Parathyroid adenoma (tissue), 2 donors: ENCODE results near the gene SRGAP1.

Experiments
- H2AFZ ChIP-seq: fragments of 300-600 bp; sonication (generic); one replicate; pipeline ENCODE4 v1.7.0; 2017; ENCODE audit warnings: antibody characterized with exemption, mild to moderate bottlenecking
- H3K27ac ChIP-seq: fragments of 300-600 bp; sonication (generic); one replicate; pipeline ENCODE4 v1.7.0; 2017
- H3K27me3 ChIP-seq: fragments of 300-600 bp; sonication (generic); one replicate; pipeline ENCODE4 v1.7.0; 2017; ENCODE audit warnings: low read length; ENCODE audit not compliant: control insufficient read depth, insufficient read depth
- H3K36me3 ChIP-seq: fragments of 300-600 bp; sonication (generic); one replicate; pipeline ENCODE4 v1.7.0; 2017; ENCODE audit warnings: low read length; ENCODE audit not compliant: control insufficient read depth, insufficient read depth
- H3K4me1 ChIP-seq: fragments of 300-600 bp; sonication (generic); one replicate; pipeline ENCODE4 v1.7.0; 2017; ENCODE audit warnings: control low read depth
- H3K4me2 ChIP-seq: fragments of 300-600 bp; sonication (generic); one replicate; pipeline ENCODE4 v1.7.0; 2017; ENCODE audit warnings: low read length
- H3K4me3 ChIP-seq: fragments of 300-600 bp; sonication (generic); one replicate; pipeline ENCODE4 v1.7.0; 2017; ENCODE audit warnings: low read depth, low read length
- H3K79me2 ChIP-seq: fragments of 300-600 bp; sonication (generic); one replicate; pipeline ENCODE4 v1.7.0; 2017; ENCODE audit warnings: control low read depth
- H3K9ac ChIP-seq: fragments of 300-600 bp; sonication (generic); one replicate; pipeline ENCODE4 v1.7.0; 2017; ENCODE audit warnings: mild to moderate bottlenecking
- H3K9me3 ChIP-seq: fragments of 300-600 bp; sonication (generic); one replicate; pipeline ENCODE4 v1.7.0; 2017; ENCODE audit warnings: low read length; ENCODE audit not compliant: control insufficient read depth
- TF ChIP-seq, protein P1 (sequence below): fragments of 300-600 bp; sonication (generic); IDR thresholded peaks from one replicate; pipeline ENCODE4 v1.7.0; 2017; ENCODE audit warnings: antibody characterized with exemption, mild to moderate bottlenecking
- donor health status: primary hyperparathyroidism.

The SRGAP1 gene

DNA sequence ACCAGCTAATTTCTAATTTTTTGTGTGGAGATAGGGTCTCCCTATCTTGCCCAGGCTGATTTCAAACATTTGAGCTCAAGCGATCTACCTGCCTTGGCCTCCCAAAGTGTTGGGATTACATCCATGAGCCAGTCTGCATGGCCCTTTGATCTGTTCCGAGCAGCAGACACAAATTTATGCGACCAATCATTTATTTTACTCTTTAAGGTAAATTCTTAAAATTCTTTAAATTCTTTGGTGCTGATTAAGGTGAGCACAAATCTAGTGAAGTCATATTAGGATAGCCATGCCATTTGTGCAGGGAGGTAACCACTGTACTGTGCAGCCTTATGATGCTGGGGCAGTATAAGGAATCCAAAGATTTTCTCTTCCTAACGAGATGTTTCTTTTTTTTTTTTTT is 135.7 kb downstream of the SRGAP1 start:
- TF ChIP-seq, protein P1, sequence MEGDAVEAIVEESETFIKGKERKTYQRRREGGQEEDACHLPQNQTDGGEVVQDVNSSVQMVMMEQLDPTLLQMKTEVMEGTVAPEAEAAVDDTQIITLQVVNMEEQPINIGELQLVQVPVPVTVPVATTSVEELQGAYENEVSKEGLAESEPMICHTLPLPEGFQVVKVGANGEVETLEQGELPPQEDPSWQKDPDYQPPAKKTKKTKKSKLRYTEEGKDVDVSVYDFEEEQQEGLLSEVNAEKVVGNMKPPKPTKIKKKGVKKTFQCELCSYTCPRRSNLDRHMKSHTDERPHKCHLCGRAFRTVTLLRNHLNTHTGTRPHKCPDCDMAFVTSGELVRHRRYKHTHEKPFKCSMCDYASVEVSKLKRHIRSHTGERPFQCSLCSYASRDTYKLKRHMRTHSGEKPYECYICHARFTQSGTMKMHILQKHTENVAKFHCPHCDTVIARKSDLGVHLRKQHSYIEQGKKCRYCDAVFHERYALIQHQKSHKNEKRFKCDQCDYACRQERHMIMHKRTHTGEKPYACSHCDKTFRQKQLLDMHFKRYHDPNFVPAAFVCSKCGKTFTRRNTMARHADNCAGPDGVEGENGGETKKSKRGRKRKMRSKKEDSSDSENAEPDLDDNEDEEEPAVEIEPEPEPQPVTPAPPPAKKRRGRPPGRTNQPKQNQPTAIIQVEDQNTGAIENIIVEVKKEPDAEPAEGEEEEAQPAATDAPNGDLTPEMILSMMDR: no peak
- H3K27me3 ChIP-seq: no peaks in the 10 kb centered on the region
- no peak overlapping the region for H3K9ac ChIP-seq
- no peaks in the 10 kb centered on the region for H3K9me3 ChIP-seq
- H3K4me1 ChIP-seq: no peaks in the 10 kb centered on the region
- H3K4me2 ChIP-seq: no peak overlapping the region
- H3K79me2 ChIP-seq: peaks cover 37% of the 10 kb centered on the region
- H2AFZ ChIP-seq: no peak overlapping the region
- no peak overlapping the region for H3K27ac ChIP-seq
- H3K36me3 ChIP-seq: no peaks in the 10 kb centered on the region
- no peak overlapping the region for H3K4me3 ChIP-seq

DNA sequence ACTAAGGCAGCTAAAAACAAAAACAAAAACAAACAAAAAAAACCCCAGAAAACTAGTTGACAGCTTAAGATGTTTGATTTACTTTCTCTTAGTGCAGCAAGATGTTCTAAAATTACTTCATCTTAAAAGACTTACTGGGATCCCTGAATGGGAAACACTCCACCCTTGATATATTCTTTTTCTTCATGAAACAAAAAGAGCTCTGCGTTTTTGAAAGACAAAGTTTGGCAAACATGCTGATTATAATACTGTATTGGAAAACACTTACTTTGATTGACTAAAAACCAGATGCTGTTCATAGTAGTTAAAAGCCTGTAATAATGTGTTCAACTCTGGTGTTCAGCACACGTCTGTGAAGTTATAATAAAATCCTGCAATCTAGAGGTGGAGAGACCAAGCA is 136.8 kb downstream of the SRGAP1 start:
- no peak overlapping the region for H2AFZ ChIP-seq
- H3K9me3 ChIP-seq: no peaks in the 10 kb centered on the region
- H3K27me3 ChIP-seq: no peaks in the 10 kb centered on the region
- peaks cover 32% of the 10 kb centered on the region for H3K79me2 ChIP-seq
- TF ChIP-seq, protein P1: no peak
- H3K4me1 ChIP-seq: no peaks in the 10 kb centered on the region
- H3K4me2 ChIP-seq: no peak overlapping the region
- H3K27ac ChIP-seq: no peak overlapping the region
- no peaks in the 10 kb centered on the region for H3K36me3 ChIP-seq
- H3K9ac ChIP-seq: no peak overlapping the region
- H3K4me3 ChIP-seq: no peak overlapping the region

DNA sequence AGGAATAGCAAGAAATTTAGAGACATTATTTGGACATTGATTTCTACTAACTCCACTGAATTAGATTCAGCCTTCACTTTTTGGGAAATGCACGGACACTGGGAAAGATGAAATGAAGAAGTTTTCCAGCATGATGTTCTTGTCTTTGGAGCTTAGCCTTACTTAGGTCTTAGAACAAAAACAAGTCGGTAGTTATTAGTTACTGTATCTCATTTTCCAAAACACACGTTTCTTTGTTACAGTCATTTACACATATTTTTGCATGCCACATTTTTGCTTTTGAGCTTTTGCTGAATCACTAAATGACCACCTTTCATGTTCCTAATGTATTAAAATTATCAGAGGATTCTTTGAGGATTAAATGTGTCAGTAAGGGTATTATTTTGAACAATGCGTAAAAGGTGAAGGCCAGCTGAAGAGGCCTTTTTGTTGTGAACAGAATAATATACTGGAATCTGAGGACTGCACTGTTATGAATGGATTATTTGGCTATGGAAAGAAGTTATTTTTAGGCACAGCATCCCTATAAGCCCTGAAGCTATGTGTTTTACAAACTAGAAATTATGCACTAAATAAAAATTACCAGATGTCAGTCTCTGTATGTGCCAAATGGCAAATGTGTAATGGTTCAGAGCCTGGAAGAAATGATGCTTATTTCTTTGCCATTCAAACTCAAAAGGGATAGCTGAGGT is 138.2 kb downstream of the SRGAP1 start:
- H3K4me1 ChIP-seq: no peaks in the 10 kb centered on the region
- H3K4me2 ChIP-seq: no peak overlapping the region
- TF ChIP-seq, protein P1: no peak
- no peaks in the 10 kb centered on the region for H3K36me3 ChIP-seq
- no peaks in the 10 kb centered on the region for H3K27me3 ChIP-seq
- no peaks in the 10 kb centered on the region for H3K9me3 ChIP-seq
- no peak overlapping the region for H3K9ac ChIP-seq
- no peak overlapping the region for H3K4me3 ChIP-seq
- H3K27ac ChIP-seq: no peak overlapping the region
- peaks cover 30% of the 10 kb centered on the region for H3K79me2 ChIP-seq
- no peak overlapping the region for H2AFZ ChIP-seq

DNA sequence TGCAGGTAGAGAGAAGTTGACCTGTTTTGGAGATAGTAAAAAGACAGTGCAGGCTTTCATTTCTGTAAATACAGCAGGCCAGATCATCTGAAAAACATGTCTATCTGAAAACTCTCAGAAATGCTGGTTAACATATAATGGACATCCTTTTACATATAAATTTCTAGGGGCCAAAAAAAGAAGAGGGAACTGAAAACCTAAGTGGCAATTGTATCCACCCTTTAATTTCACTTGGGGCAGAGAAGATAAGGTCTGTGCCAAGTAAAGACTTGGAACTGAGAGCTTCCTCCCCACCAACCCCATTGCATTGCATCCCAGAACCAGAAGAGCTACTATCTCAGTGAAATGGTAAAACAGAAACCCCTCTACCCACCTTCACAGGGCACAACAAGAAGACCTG is 141.0 kb downstream of the SRGAP1 start:
- Histone ChIP-seq H3K9me3 (no peaks in the 10 kb centered on the region), H3K4me2 (no peak overlapping the region), H3K79me2 (peaks cover 9% of the 10 kb centered on the region), H3K9ac (no peak overlapping the region), H2AFZ (no peak overlapping the region), H3K27me3 (no peaks in the 10 kb centered on the region), H3K4me1 (peaks cover 12% of the 10 kb centered on the region), H3K36me3 (no peaks in the 10 kb centered on the region), H3K27ac (no peak overlapping the region), H3K4me3 (no peak overlapping the region)
- TF ChIP-seq, protein P1: no peak

DNA sequence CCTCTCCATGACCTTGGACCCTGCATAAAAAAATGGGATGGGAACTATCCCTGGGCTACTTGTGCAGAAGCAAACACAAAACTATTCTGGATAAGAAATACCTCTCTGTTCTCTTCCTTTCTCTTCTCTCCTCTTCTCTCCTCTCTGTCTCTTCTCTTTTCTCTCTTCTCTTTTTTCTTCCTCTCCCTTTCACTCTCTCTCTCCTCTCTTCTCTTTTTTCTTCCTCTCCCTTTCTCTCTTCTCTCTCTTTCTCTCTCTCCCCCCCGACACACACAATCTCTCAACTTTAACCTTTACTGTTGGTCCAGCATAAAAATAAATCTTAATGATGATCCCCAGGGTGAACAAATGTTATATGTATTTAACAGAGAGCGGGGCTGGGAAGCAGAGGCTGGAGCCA is 141.4 kb downstream of the SRGAP1 start:
- H3K79me2 ChIP-seq: peaks cover 9% of the 10 kb centered on the region
- H3K36me3 ChIP-seq: no peaks in the 10 kb centered on the region
- no peak overlapping the region for H2AFZ ChIP-seq
- peaks cover 12% of the 10 kb centered on the region for H3K4me1 ChIP-seq
- H3K4me2 ChIP-seq: no peak overlapping the region
- H3K4me3 ChIP-seq: no peak overlapping the region
- H3K27me3 ChIP-seq: no peaks in the 10 kb centered on the region
- no peaks in the 10 kb centered on the region for H3K9me3 ChIP-seq
- no peak overlapping the region for H3K9ac ChIP-seq
- TF ChIP-seq, protein P1: no peak
- no peak overlapping the region for H3K27ac ChIP-seq
